HepG2 (cell line): ENCODE data around the gene ACRBP. TPM values are rescaled to one million over a fixed set of nuclear protein-coding genes. Genes with fewer than 3 reads are reported as not detected.

Experiments used
- FIP1L1 ChIP-seq: fragments of 200-400 bp; formaldehyde crosslinking; IDR thresholded peaks from 2 replicates; pipeline ENCODE4 v1.6.1; 2018; ENCODE audit warnings: low read depth, mild to moderate bottlenecking, low read length, moderate library complexity, borderline replicate concordance; ENCODE audit not compliant: insufficient read depth
- KDM4B ChIP-seq: sonication (generic); formaldehyde crosslinking; IDR thresholded peaks from 2 replicates; pipeline ENCODE4 v1.4.0; 2020; ENCODE audit warnings: missing genetic modification reagents
- MED8 ChIP-seq: sonication (generic); formaldehyde crosslinking; IDR thresholded peaks from 2 replicates; pipeline ENCODE4 v1.8.1; 2023; ENCODE audit warnings: mild to moderate bottlenecking, missing genetic modification reagents; ENCODE audit not compliant: insufficient replicate concordance
- MTF2 ChIP-seq: sonication (generic); formaldehyde crosslinking; IDR thresholded peaks from 2 replicates; pipeline ENCODE4 v1.5.0; 2020; ENCODE audit warnings: missing genetic modification reagents, borderline replicate concordance
- RNF2 ChIP-seq: fragments of 450-650 bp; conservative IDR thresholded peaks from 2 replicates; pipeline ENCODE4 v1.6.1; 2016; ENCODE audit warnings: low read depth
- TRIM24 ChIP-seq: sonication (generic); formaldehyde crosslinking; IDR thresholded peaks from 2 replicates; pipeline ENCODE4 v1.8.0; 2022; ENCODE audit warnings: mild to moderate bottlenecking, missing genetic modification reagents
- ZNF230 ChIP-seq: sonication (generic); formaldehyde crosslinking; IDR thresholded peaks from 2 replicates; pipeline ENCODE4 v1.4.0; 2020; ENCODE audit warnings: mild to moderate bottlenecking, missing genetic modification reagents
- ZNF558 ChIP-seq: sonication (generic); formaldehyde crosslinking; IDR thresholded peaks from 2 replicates; pipeline ENCODE4 v1.9.0; 2022; ENCODE audit warnings: mild to moderate bottlenecking, missing genetic modification reagents, borderline replicate concordance
- ZNF7 ChIP-seq: IDR thresholded peaks from 2 replicates; pipeline ENCODE4 v1.6.1; 2016; ENCODE audit warnings: missing biosample characterization, missing genetic modification reagents
- polyA plus RNA-seq, 8 experiments: library from polyadenylated mRNA; depleted of rRNA in 3 of 8; stranded (reverse) in 7 of 8; unstranded in 1 of 8; fragments of >200 nt; fragmentation: Illumina TruSeq in 4 of 8; extraction: Trizol in 4 of 8; gene quantifications; 2 replicates each; pipeline versions ENCODE4 v1.2.1 to v1.2.3, GENCODE V29; 2011 to 2016; ENCODE audit warnings: low read depth in 4 of 8, missing spikeins in 1 of 8, mixed read lengths in 1 of 8; ENCODE audit not compliant: insufficient read depth in 1 of 8
- total RNA-seq, 5 experiments: library from RNA; depleted of rRNA; stranded (reverse); fragments of >200 nt; fragmentation: Illumina TruSeq; extraction: Trizol; gene quantifications; 2 replicates each; pipeline ENCODE4 v1.2.3, GENCODE V29; 2016; ENCODE audit warnings: low read depth in 1 of 5
- TF ChIP-seq, protein P1 (sequence below): sonication (generic); formaldehyde crosslinking; IDR thresholded peaks from 2 replicates; pipeline ENCODE4 v1.4.0; 2020; ENCODE audit warnings: missing genetic modification reagents
- TF ChIP-seq, protein P2 (sequence below): sonication (generic); formaldehyde crosslinking; IDR thresholded peaks from 2 replicates; pipeline ENCODE4 v1.4.0; 2020; ENCODE audit warnings: missing genetic modification reagents
- TF ChIP-seq, protein P3 (sequence below), 2 experiments: sonication (generic) in 1 of 2; formaldehyde crosslinking in 1 of 2; IDR thresholded peaks; 2 replicates each; pipeline versions ENCODE4 v1.4.0 to v1.6.1; 2016 to 2020; ENCODE audit warnings: borderline replicate concordance in 1 of 2, low read depth in 1 of 2, mild to moderate bottlenecking in 1 of 2, missing genetic modification reagents in 1 of 2
- TF ChIP-seq, protein P4 (sequence below): sonication (generic); formaldehyde crosslinking; IDR thresholded peaks from 2 replicates; pipeline ENCODE4; 2020; ENCODE audit warnings: missing genetic modification reagents, mild to moderate bottlenecking, borderline replicate concordance

The ACRBP gene
- total and polyA plus RNA-seq, 2 of the 13 experiments (the other 11 are each of a cell fraction or from before 2014, with no cell fraction given) = 0.46 TPM; not detected in 1

DNA sequence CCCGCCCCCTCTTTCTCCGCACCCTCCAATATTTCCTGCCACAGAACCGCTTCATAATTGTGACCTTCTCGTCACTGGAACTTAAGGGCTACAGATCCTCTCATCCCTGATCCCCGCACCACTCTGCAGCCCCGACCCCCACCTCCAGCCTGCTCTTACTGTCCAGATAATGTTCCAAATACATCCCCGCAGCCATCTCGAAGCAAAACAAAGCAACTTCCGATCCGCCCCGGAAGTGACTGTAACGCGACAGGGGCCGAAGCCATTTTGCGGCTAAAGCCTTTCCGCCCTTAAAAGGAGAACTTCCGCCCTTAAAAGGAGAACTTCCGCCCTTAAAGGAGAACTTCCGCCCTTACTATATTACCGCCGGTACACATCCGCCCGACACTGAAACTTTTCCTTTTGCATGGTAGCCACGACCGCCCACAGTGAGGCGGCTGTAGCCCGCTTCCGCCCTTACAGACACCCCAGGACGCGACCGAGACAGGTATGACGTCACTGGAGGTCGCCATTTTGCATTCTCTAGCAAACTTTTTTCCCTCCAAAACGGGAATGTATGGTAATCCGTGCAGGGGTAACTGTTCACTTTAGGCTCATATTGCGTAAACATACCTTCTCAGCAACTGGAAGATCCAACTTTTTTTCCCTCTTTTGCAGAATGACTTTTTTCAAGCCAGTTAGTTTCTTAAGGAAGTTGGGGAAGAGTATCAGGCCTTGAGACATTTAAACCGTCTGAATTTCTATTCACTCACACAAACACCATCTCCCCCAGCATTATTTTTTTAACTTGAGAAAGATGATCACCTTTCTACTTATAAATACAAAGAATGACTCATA is 15.9 kb upstream of the ACRBP start, which contains the start of gene ING4 (continued):
- TF ChIP-seq, protein P1, sequence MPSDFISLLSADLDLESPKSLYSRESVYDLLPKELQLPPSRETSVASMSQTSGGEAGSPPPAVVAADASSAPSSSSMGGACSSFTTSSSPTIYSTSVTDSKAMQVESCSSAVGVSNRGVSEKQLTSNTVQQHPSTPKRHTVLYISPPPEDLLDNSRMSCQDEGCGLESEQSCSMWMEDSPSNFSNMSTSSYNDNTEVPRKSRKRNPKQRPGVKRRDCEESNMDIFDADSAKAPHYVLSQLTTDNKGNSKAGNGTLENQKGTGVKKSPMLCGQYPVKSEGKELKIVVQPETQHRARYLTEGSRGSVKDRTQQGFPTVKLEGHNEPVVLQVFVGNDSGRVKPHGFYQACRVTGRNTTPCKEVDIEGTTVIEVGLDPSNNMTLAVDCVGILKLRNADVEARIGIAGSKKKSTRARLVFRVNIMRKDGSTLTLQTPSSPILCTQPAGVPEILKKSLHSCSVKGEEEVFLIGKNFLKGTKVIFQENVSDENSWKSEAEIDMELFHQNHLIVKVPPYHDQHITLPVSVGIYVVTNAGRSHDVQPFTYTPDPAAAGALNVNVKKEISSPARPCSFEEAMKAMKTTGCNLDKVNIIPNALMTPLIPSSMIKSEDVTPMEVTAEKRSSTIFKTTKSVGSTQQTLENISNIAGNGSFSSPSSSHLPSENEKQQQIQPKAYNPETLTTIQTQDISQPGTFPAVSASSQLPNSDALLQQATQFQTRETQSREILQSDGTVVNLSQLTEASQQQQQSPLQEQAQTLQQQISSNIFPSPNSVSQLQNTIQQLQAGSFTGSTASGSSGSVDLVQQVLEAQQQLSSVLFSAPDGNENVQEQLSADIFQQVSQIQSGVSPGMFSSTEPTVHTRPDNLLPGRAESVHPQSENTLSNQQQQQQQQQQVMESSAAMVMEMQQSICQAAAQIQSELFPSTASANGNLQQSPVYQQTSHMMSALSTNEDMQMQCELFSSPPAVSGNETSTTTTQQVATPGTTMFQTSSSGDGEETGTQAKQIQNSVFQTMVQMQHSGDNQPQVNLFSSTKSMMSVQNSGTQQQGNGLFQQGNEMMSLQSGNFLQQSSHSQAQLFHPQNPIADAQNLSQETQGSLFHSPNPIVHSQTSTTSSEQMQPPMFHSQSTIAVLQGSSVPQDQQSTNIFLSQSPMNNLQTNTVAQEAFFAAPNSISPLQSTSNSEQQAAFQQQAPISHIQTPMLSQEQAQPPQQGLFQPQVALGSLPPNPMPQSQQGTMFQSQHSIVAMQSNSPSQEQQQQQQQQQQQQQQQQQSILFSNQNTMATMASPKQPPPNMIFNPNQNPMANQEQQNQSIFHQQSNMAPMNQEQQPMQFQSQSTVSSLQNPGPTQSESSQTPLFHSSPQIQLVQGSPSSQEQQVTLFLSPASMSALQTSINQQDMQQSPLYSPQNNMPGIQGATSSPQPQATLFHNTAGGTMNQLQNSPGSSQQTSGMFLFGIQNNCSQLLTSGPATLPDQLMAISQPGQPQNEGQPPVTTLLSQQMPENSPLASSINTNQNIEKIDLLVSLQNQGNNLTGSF (CRISPR knock-in tag) = no peak
- TF ChIP-seq MTF2 (CRISPR knock-in tag) (no peak), RNF2 (no peak), MED8 (CRISPR knock-in tag) (no peak), KDM4B (CRISPR knock-in tag) (no peak), FIP1L1 (no peak), ZNF230 (CRISPR knock-in tag) (no peak), TRIM24 (CRISPR knock-in tag) (no peak), ZNF558 (CRISPR knock-in tag) (no peak), ZNF7 (CRISPR knock-in tag) (no peak)
- TF ChIP-seq, protein P2, sequence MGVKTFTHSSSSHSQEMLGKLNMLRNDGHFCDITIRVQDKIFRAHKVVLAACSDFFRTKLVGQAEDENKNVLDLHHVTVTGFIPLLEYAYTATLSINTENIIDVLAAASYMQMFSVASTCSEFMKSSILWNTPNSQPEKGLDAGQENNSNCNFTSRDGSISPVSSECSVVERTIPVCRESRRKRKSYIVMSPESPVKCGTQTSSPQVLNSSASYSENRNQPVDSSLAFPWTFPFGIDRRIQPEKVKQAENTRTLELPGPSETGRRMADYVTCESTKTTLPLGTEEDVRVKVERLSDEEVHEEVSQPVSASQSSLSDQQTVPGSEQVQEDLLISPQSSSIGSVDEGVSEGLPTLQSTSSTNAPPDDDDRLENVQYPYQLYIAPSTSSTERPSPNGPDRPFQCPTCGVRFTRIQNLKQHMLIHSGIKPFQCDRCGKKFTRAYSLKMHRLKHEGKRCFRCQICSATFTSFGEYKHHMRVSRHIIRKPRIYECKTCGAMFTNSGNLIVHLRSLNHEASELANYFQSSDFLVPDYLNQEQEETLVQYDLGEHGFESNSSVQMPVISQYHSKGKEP = no peak
- TF ChIP-seq, protein P3, sequence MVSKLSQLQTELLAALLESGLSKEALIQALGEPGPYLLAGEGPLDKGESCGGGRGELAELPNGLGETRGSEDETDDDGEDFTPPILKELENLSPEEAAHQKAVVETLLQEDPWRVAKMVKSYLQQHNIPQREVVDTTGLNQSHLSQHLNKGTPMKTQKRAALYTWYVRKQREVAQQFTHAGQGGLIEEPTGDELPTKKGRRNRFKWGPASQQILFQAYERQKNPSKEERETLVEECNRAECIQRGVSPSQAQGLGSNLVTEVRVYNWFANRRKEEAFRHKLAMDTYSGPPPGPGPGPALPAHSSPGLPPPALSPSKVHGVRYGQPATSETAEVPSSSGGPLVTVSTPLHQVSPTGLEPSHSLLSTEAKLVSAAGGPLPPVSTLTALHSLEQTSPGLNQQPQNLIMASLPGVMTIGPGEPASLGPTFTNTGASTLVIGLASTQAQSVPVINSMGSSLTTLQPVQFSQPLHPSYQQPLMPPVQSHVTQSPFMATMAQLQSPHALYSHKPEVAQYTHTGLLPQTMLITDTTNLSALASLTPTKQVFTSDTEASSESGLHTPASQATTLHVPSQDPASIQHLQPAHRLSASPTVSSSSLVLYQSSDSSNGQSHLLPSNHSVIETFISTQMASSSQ (IDR thresholded peaks at IDR 0.05; ENCODE audit: low read depth) = 0 out of 2 replicates have a peak, but pooled peaks have one; percentile 27
- TF ChIP-seq, protein P3 (CRISPR knock-in tag; IDR thresholded peaks at IDR 0.05; ENCODE audit: borderline replicate concordance) = peak; percentile 29; the same call in 1 of the 2 replicates
- TF ChIP-seq, protein P4, sequence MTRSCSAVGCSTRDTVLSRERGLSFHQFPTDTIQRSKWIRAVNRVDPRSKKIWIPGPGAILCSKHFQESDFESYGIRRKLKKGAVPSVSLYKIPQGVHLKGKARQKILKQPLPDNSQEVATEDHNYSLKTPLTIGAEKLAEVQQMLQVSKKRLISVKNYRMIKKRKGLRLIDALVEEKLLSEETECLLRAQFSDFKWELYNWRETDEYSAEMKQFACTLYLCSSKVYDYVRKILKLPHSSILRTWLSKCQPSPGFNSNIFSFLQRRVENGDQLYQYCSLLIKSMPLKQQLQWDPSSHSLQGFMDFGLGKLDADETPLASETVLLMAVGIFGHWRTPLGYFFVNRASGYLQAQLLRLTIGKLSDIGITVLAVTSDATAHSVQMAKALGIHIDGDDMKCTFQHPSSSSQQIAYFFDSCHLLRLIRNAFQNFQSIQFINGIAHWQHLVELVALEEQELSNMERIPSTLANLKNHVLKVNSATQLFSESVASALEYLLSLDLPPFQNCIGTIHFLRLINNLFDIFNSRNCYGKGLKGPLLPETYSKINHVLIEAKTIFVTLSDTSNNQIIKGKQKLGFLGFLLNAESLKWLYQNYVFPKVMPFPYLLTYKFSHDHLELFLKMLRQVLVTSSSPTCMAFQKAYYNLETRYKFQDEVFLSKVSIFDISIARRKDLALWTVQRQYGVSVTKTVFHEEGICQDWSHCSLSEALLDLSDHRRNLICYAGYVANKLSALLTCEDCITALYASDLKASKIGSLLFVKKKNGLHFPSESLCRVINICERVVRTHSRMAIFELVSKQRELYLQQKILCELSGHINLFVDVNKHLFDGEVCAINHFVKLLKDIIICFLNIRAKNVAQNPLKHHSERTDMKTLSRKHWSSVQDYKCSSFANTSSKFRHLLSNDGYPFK (CRISPR knock-in tag) = peak; percentile 91; the same call in 1 of the 2 replicates
